HepG2 (cell line): ENCODE data around the gene LAP3. TPM values are rescaled to one million over a fixed set of nuclear protein-coding genes. Genes with fewer than 3 reads are reported as not detected.

Experiments used
- ATF4 ChIP-seq, 2 experiments: fragments of 450-650 bp in 1 of 2; sonication (generic) in 1 of 2; formaldehyde crosslinking; IDR thresholded peaks; 2 replicates each; pipeline versions ENCODE4 v1.5.0 to v1.8.0; 2020 to 2022; ENCODE audit warnings: mild to moderate bottlenecking in 1 of 2, missing genetic modification reagents in 1 of 2
- DPF2 ChIP-seq: sonication (generic); formaldehyde crosslinking; IDR thresholded peaks from 2 replicates; pipeline ENCODE4 v1.4.0; 2020; ENCODE audit warnings: mild to moderate bottlenecking, low read depth, missing genetic modification reagents, borderline replicate concordance
- EZH2 ChIP-seq: conservative IDR thresholded peaks from 2 replicates; pipeline ENCODE4 v1.6.1; 2012; ENCODE audit warnings: mild to moderate bottlenecking, low read depth, low read length, moderate library complexity
- GZF1 ChIP-seq: sonication (generic); formaldehyde crosslinking; IDR thresholded peaks from 2 replicates; pipeline ENCODE4 v1.5.1; 2020; ENCODE audit warnings: mild to moderate bottlenecking, missing genetic modification reagents
- MAX ChIP-seq: IDR thresholded peaks from 2 replicates; pipeline ENCODE4 v1.6.1; 2012; ENCODE audit warnings: inconsistent platforms
- MXI1 ChIP-seq: IDR thresholded peaks from 3 replicates; pipeline ENCODE4 v1.6.1; 2012; ENCODE audit warnings: low read depth, low read length, inconsistent platforms, borderline replicate concordance
- PRDM15 ChIP-seq: sonication (generic); formaldehyde crosslinking; IDR thresholded peaks from 2 replicates; pipeline ENCODE4 v1.4.0; 2020; ENCODE audit warnings: missing genetic modification reagents
- SNAPC2 ChIP-seq: sonication (generic); formaldehyde crosslinking; IDR thresholded peaks from 2 replicates; pipeline ENCODE4 v1.8.1; 2022; ENCODE audit warnings: mild to moderate bottlenecking, missing genetic modification reagents
- ZNF558 ChIP-seq: sonication (generic); formaldehyde crosslinking; IDR thresholded peaks from 2 replicates; pipeline ENCODE4 v1.9.0; 2022; ENCODE audit warnings: mild to moderate bottlenecking, missing genetic modification reagents, borderline replicate concordance
- ZSCAN25 ChIP-seq: sonication (generic); formaldehyde crosslinking; IDR thresholded peaks from 2 replicates; pipeline ENCODE4 v1.8.0; 2022; ENCODE audit warnings: mild to moderate bottlenecking, missing genetic modification reagents
- polyA plus RNA-seq, 8 experiments: library from polyadenylated mRNA; depleted of rRNA in 3 of 8; stranded (reverse) in 7 of 8; unstranded in 1 of 8; fragments of >200 nt; fragmentation: Illumina TruSeq in 4 of 8; extraction: Trizol in 4 of 8; gene quantifications; 2 replicates each; pipeline versions ENCODE4 v1.2.1 to v1.2.3, GENCODE V29; 2011 to 2016; ENCODE audit warnings: low read depth in 4 of 8, missing spikeins in 1 of 8, mixed read lengths in 1 of 8; ENCODE audit not compliant: insufficient read depth in 1 of 8
- total RNA-seq, 5 experiments: library from RNA; depleted of rRNA; stranded (reverse); fragments of >200 nt; fragmentation: Illumina TruSeq; extraction: Trizol; gene quantifications; 2 replicates each; pipeline ENCODE4 v1.2.3, GENCODE V29; 2016; ENCODE audit warnings: low read depth in 1 of 5
- TF ChIP-seq, protein P1 (sequence below): sonication (generic); formaldehyde crosslinking; IDR thresholded peaks from 2 replicates; pipeline ENCODE4 v1.5.0; 2020; ENCODE audit warnings: missing genetic modification reagents
- TF ChIP-seq, protein P2 (sequence below): sonication (generic); formaldehyde crosslinking; conservative IDR thresholded peaks from 2 replicates; pipeline ENCODE4 v1.4.0; 2020; ENCODE audit warnings: missing genetic modification reagents
- TF ChIP-seq, protein P3 (sequence below): sonication (generic); formaldehyde crosslinking; IDR thresholded peaks from 2 replicates; pipeline ENCODE4 v1.8.0; 2022; ENCODE audit warnings: mild to moderate bottlenecking, missing genetic modification reagents; ENCODE audit not compliant: insufficient replicate concordance

The LAP3 gene
- total and polyA plus RNA-seq, 2 of the 13 experiments (the other 11 are each of a cell fraction or from before 2014, with no cell fraction given) = 106 to 125 TPM

- TF ChIP-seq, protein P1, sequence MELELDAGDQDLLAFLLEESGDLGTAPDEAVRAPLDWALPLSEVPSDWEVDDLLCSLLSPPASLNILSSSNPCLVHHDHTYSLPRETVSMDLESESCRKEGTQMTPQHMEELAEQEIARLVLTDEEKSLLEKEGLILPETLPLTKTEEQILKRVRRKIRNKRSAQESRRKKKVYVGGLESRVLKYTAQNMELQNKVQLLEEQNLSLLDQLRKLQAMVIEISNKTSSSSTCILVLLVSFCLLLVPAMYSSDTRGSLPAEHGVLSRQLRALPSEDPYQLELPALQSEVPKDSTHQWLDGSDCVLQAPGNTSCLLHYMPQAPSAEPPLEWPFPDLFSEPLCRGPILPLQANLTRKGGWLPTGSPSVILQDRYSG (CRISPR knock-in tag) = 0 out of 2 replicates have a peak, but pooled peaks have one; percentile 58
- TF ChIP-seq GZF1 (CRISPR knock-in tag) (no peak), EZH2 (no peak), MAX (peak; percentile 100), DPF2 (CRISPR knock-in tag) (no peak), ZSCAN25 (CRISPR knock-in tag) (no peak), ZNF558 (CRISPR knock-in tag) (peak; percentile 78; the same call in 1 of the 2 replicates), MXI1 (peak; percentile 95; the same call in 2 of the 3 replicates), SNAPC2 (CRISPR knock-in tag) (peak; percentile 85), PRDM15 (CRISPR knock-in tag) (0 out of 2 replicates have a peak, but pooled peaks have one; percentile 66), ATF4 (CRISPR knock-in tag; IDR thresholded peaks at IDR 0.05) (peak in 1 of 2 experiments; percentile 68; a peak in 2 of 4 replicates)
- TF ChIP-seq, protein P2, sequence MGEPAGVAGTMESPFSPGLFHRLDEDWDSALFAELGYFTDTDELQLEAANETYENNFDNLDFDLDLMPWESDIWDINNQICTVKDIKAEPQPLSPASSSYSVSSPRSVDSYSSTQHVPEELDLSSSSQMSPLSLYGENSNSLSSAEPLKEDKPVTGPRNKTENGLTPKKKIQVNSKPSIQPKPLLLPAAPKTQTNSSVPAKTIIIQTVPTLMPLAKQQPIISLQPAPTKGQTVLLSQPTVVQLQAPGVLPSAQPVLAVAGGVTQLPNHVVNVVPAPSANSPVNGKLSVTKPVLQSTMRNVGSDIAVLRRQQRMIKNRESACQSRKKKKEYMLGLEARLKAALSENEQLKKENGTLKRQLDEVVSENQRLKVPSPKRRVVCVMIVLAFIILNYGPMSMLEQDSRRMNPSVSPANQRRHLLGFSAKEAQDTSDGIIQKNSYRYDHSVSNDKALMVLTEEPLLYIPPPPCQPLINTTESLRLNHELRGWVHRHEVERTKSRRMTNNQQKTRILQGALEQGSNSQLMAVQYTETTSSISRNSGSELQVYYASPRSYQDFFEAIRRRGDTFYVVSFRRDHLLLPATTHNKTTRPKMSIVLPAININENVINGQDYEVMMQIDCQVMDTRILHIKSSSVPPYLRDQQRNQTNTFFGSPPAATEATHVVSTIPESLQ (CRISPR knock-in tag) = peak; percentile 75; the same call in 1 of the 2 replicates
- TF ChIP-seq, protein P3, sequence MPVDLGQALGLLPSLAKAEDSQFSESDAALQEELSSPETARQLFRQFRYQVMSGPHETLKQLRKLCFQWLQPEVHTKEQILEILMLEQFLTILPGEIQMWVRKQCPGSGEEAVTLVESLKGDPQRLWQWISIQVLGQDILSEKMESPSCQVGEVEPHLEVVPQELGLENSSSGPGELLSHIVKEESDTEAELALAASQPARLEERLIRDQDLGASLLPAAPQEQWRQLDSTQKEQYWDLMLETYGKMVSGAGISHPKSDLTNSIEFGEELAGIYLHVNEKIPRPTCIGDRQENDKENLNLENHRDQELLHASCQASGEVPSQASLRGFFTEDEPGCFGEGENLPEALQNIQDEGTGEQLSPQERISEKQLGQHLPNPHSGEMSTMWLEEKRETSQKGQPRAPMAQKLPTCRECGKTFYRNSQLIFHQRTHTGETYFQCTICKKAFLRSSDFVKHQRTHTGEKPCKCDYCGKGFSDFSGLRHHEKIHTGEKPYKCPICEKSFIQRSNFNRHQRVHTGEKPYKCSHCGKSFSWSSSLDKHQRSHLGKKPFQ = peak; percentile 33
Observed at GRCh38 chr4:17576932-17577664, at the start of gene LAP3 (continued).
